Bone marrow (tissue), 2 donors: ENCODE measurements around the gene AGER.
A peak's percentile ranks its signal among the peaks of the same experiment; 100 is the strongest.
"Not testable (repeated sequence)": the region's sequence is repeated elsewhere in the genome, so short reads cannot be mapped to it uniquely, and the experiment has no call there.

Source experiments
- DNase-seq, 2 donors: peaks; one replicate each; lab custom pipeline; 2025; lab: John Stamatoyannopoulos, UW

The AGER gene

DNA sequence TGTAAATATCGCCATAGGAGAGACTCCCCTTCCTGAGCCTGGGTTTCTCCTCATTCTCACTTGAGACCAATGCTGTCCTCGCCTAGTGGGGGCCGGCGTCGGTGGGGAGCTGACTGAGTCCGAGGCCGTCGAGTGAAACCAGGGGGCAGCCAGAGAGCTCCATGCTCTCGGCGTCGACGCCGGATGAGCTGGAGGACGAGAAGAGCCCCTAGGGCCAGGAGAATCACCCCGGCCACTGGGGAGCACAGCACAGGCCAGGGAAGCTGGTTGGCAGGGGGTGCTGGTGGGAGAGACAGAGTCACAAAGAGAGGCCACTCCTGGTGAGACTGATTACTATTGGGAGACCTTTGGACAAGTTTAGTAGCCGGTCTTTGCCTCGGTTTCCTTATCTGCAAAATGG is 14.8 kb upstream of the AGER start:
- DNase-seq: no peak

DNA sequence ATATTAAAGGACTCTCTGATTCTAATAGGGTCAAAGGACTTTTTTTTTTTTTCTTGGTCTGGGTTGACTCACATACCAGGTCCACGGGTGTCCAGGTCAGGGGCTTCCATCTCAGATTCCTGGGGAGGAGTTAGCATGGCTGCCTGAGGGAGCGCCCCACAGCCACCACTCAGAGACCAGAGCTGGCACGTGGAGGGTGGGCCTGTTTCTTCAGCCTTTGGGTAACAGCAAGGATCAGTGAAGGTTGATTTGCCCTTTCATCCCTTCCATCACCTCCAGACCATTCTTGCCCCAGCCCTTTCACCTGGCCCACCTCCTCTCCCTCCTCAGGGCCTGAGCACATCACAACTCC is 14.3 kb upstream of the AGER start:
- DNase-seq: no peak

DNA sequence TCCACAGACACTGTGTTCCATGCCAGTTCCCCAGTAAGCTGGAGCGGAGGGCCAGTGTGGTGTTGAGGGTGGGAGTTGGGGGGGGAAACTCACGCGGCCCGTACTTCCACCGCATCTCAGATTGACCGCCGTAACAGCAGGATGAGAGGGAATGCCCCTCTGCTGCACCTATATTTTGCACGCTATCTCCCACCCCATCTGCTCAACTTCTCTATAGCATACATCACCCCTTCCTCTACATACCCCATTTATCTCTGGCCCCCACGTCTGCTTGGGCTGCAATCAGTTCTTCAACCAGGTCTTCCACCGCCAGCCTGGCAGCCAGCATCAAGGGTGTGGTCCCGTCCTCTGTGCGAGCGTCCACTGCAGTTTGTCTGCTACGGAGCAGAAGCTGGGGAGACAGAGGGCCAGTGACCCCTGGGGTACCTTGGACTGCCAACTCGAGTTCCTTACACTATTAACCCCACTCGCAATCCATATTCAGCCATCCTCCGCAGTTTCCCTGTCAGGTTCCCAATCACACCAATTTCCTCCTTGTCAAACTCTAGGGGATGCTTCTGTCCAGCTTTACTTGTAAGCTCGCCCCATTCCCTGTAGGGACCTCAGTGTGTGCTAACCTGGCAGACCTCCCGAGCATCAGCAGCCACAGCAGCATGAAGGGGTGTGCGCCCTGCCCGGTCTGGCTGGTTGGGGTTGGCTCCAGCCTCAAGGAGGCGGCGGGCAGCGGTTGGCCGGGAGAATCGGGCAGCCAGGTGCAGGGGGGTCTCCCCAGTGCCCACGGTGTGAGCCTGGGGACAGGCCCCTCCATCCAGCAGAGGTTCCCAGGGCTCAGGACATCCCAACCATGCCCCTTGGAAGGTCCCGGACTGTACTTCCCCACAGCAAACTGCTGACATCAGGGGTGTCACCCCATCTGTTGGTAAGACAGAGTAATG is 12.9 kb upstream of the AGER start:
- peak in 1 of 2 donors; percentile 9 for DNase-seq

DNA sequence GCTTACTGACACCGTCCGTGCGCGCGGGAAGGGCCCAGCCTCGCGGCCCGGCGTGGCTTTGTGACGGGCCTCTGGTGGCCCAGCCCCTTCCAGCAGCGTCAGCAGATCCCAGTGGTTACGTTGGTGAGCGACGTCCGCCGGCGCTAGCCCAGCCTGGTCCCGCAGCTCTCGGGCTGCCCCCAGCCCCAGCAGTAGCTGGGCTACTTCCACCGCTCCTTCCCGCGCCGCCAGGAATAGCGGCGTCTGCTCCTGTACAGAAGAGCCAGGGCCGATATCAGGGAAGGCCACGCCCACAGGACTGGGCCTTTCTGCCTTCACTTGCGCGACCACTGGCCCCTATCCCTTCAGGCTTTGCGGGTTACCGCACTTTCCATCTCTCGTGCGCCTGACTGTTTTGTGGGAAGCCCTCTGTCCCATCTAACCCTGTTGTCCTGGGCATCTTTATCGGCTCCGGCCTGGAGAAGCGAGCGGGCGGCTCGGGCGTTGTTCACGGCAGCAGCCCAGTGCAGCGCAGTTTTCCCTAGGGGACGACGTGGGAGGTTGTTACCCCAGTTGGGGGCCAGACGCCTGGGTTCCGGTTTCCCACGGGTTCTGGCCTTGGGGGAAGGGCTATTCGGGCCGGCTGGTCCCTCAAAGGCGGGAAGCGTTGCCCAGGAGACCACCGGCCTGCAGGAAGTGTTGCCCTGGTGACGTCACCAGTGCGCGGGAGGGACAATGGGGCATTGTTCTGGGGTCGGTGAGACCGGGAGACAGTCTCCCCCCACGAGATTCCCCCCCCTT is 12.0 kb upstream of the AGER start:
- peak; percentile 30 to 66 for DNase-seq

DNA sequence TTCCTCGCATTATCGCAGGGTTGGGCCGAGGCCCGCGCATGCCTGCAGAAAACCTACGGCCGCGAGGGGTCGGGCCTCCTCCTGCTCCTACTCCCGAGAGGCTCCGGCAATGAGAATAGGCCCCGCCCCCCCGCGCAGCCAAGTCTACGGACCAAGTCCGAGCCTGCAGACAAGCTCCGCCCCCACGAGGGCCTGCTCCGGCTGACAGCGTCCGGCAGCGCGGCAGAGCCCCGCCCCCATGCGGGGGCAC is 11.5 kb upstream of the AGER start:
- peak; percentile 95 to 99 for DNase-seq

DNA sequence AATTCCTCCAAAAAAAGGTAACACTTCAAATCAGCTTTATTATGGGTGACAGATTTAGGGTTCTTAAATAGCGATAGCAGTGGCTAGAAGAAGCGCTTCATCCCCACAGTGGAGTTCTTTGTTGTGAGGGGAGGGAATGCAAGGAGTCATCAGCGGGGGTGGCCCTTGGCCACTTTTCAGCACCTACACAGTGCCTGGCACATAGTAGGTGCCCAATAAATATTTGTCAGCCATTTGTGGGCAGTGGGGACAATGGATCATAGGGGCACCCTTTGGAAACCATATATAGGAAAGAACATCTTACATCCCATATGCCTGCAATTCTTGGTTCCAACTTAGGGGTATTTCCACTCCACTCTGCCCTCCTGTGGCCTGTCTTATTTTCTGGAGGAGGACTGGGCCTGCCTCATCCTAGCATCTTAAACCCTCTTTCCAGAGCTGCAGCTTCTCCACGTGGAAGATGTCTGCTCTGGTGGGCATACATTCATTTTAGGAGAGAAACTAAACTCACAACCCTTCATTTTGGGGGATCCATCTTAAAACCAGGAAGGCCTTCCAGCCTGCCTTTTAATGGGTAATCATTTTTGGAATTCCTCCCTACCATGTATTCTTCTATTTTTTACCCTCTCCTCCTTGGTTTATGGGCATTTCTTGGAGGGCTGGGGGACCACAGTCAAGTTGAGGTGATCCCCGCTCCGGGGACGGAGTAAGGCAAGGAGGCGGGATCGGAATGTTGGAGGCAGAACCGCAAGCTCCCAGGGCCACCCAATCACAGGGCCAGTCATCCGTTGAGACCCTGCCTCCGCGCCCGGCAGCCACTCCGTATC is 11.0 kb upstream of the AGER start:
- peak; percentile 44 to 56 for DNase-seq

DNA sequence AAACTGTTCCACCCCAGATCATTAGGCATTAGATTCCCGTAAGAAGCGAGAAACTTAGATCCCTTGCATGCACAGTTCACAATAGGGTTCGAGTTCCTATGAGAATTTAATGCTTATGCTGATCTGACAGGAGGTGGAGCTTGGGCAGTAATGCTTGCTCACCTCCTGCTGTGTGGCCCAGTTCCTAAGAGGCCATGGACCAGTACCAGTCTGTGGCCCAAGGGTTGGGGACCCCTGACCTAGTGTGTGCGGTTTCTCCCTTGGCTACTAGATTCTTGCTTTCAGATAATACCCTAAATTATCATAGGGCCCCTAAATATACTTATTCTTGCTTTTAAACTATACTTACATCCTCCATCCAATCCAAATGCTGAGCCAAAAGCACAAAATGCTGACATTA is 10.3 kb upstream of the AGER start:
- DNase-seq: no peak

DNA sequence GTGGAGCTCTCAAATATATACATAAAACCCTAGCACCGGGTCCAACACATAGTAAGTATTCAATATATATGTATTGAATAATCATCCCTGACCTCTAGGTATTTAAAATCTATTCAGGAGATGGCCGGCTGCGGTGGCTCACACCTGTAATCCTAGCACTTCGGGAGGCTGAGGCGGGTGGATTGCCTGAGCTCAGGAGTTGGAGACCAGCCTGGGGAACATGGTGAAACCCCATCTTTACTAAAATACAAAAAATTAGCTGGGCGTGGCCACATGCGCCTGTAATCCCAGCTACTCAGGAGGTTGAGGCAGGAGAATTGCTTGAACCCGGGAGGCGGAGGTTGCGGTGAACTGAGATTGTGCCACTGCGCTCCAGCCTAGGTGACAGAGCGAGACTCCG is 9.0 kb upstream of the AGER start:
- not testable (repeated sequence) for DNase-seq

DNA sequence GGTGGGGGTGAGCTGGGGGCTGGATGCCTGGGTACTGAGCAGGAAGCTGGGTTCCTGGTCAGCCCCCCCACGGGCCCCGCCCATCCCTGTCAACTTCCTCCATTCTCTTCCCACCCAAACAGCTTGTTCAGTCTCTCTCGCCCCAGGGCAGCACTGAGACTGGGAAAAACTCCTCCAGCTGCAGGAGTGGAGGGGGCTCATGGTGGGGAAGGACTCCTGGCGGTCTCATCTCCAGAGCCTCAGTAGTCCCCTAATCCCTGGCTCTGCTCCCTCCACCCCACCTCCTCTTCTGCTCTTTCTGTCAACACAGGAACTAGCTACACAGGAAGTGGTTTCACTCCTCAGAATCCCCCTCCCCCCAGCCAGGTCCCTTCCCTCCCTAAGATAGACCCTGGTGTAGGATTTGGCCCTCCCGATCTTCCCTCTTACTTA is 8.6 kb upstream of the AGER start, which contains the start of gene GPSM3:
GPSM3 (minus strand) TSS at position 36 of the 432 bp plus-strand sequence. CDS start 130 bp downstream, outside the sequence.
- DNase-seq: peak; percentile 55 to 81

DNA sequence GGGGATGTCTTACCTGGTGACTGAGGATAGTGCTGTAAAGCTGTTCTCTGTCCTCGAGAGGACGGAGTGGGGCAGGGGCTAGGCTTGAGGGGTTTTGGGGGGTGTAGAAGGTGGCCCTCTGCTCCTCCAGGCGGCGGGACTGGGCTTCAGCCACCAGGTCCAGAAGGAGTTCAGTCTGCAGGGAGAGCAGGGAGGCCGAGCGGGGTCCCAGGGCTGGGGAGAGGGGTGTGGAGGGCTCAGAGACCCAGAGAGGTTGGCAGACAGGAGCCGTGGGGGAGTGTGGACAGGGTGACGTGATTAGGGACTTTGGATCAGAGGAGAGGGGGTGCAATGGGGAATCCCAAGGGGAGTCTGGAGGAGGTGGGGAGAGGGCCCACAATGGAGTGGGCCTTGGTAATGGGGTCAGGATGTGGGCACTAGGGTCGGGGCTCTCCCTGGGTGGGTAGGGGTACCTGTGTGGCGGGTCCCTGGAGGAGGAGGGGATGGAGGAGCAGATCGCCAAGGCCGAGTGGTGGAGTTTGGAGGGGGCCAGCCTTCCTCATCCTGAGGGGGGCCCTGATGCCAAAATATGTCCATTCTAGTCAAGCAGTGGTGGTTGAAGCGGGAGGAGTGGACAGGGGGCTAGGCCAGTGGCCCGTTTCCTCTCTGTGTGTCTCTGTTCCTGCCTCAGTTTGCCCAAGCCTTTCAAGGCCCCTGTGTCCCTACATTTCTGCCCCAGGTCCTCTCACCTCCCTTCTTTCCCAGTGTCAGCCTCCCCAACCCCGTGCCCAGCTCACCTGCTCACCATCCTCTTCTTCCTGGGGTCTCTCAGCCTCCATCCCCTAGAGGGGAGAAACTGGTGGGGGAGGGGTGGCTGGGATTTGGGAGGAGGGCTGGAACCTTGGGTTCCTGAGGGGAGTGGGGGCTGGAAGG is 7.9 kb upstream of the AGER start:
- DNase-seq: peak in 1 of 2 donors; percentile 9

DNA sequence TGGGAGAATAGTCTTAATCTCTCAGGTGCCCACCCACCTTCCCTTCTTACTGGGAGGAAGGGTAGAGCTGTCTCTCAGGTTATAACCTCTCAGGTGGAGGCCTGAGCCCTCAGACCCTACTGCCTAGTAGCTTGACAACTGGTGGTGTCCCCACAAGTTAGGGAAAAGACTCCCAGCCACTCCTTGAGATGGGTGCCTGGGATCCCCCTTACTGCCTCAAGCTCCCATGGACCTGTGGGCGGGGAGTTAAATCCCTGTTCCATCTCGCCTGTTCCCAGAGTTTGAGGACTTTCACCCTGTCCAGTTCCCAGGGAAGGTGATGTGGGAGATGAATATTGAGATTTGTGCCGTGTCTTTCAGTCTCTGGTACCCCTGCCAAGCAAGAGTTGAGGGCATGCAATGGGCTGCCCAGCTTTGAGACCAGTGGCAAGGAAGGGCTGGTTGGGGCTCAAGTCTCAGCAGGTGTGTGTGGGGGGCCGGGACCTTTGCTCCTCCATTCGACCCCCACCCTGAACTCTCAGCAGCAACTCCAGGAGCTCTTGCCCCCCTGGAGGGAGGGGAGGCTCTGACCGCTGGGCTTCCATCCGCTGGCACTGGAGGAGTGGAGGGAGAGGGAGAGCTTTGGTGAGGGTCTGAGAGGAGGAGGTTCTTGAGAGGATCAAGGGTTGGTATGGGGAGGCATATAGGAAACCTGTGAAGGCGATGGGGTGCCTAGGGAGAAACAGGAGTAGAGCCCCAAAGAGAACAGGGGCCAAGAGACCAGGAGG is 7.0 kb upstream of the AGER start:
- no peak for DNase-seq

DNA sequence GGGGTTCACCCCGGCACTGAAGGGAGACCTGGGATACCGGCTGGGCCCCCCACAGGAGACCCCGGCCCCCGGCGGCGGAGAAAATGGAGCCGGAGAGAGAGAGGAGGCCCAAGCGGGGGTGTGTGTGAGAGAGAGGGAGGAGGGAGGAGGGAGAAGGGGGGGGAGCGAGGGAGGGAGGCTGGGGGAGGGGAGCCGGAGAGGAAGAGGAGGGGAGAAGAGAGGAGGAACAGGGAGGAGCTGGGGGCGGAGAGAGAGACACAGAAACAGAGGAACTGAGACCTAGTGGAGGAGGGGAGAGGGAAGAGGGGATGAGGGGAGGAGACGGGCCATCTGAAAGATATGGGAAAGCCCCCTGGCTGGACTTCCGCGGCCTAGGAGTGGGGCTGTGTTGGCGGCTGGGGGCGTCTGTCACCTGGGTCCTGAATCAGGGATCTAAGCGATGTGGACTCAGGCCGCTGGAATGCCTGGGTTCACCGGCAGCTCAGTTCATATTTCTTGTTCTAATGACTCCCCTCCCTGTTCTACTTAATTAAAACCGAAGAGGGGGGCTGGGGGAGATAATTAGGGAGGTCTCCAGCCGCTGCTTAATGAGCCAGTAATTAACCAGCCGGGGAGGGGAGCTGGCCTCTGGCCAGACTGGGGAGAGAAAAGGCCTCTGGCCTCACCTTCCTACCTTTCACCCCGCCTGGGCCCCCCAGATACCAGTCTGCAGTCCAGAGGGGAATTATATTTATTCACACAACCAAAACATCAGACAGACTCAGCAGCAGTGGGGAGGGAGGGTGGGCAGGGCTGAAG is 6.2 kb upstream of the AGER start, which contains the start of gene PBX2:
PBX2 (minus strand) TSS at position 149 of the 798 bp plus-strand sequence. CDS start 287 bp downstream, outside the sequence.
- DNase-seq: peak; percentile 59 to 97

DNA sequence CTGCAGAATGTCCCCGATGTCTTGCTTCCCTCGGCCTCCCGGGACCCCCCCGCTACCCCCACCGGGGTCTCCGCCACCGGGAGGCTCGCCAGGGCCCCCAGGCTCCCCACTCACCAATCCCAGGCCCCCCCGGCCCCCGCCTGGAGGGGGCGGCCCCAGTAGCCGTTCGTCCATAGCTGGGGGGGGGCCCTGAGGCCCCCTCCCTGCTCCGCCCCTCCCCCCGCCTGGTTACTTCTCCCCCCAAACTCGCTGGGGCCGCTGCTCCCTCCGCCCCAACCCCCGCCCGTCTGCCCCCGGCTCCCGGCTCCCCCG is 5.6 kb upstream of the AGER start:
- no peak for DNase-seq

DNA sequence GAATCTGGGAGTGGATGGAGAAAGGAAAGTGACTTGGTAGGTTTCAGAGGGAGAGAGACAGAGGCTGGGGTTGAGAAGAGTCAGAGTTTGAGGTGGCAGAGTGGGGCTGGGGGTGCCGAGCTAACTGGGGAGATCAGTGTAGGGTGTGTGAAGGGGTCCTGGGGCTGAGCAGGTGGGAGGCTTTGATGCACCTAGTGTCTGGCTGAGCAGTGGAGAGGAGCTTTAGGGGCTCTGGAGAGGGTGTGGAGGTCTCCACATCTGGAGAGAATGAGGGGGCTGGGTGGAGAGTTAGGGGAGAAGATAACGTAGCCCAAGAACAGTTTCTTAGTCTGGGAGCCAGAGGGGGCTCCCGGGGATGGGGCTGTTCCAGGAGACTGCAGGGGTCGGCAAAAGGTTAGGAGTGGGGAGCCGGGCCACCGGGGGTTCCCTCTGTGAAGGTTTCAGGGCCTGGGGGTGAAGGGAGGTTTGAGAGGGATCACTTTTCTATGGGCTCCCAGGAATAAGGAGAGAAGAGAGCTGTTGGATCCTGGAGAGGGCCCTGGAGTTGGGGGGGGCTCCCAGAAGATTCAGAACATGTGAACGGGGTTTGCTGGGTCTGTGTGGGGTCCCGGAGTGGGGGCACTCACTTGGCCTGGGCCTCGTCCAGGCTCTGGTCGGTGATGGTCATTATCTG is 5.2 kb upstream of the AGER start:
- no peak for DNase-seq

DNA sequence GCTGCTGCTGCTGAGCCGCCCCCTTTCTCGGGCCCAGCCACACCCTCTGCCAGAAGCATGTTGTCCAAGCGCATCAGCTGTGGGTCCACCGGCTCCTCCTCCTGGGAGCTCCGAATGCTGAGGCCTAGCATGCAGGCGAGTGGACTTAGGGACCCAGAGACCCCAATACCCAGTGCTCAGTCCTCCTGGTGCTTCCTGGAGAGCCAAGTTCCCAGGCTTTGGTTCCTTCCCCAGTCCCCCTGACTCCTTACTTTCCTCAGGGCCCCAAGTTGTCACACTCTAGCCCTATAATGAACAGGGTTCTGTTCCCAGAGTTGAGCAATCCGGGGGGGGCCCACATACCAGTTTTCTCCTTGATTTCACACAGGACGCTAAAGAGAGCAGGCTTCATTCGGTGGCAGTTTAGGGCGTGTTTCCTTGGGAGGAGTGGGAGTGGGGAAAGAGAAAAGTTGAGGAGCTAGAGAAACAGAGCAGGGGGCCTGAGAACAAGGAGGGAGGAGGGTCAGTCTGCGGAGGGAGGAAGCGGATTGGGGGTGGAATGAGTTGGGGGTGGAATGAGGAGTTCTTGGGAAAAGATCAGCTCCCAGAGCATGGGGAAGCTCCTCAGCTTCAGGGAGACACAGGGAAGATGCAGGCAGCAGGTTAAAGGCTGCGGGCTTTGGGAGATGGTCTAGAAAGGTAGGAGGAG is 4.5 kb upstream of the AGER start:
- no peak for DNase-seq

DNA sequence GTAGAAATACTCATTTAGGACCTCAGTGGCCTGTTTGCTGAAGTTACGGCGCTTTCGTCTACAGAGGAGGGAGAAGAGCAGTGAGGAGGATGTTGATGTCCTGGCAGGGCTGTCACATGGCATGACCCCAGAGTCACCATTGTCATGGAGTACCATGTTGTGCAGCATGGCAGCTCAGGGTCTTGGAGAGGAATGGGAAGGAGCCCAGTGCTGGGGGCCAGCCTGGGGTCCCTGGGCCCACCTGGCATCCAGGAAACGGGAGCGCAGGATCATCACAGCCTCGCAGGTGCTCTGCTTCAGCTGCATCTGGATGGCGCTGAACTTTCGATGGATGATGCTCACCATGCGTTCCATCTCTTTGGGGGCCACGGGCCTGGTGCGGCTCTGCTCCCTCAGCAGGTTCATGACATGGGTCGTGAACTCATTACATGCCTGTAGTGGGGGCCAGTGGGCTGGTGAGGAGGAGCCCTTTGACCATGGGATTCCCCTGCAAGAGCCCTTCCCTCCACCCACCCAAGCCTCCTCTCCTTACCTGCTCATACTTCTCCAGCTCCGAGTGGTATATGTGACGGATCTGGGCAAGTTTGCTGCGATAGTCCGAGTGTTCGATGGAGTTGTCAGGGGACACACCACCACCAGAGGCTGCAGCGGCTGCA is 3.8 kb upstream of the AGER start:
- DNase-seq: not testable (repeated sequence)

DNA sequence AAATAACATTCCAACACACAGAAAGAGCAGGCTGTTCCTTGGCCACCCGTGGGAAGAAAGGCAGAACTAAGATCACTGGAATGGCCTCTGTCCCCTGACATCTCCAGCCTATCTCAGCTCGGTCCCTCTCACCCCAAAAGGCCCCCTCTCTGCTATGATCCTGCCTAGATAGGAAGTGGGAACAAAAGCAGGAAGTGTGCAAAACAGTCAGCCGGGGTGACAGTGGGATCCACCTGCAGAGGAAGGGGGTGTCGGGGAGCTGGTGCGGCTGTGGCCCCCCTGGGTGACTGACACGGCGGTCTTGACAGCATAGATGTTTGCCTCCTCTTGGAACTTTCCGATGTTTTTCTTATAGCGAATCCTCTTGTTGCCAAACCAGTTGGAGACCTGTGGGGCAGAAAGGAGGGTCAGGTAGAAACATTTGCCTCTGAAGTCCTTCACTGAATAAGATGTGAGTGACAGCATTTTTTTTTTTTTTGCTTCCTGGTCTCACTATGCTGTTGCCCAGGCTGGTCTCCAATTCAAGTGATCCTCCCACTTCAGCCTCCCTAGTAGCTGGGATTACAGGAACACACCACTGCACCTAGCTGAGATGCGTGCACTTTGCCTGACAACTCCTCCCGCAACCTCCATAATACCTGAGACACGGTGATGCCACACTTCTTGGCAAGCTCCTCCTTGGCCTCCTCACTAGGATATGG is 3.1 kb upstream of the AGER start:
- no peak for DNase-seq
